Activated naive CD4-positive, alpha-beta T cell treated with anti-CD3 and anti-CD28 coated beads, Interleukin-2, amount 50 U/mL, for 72 hours (primary cell): ENCODE results near the gene NLK. TPM values are rescaled to one million over a fixed set of nuclear protein-coding genes. Genes with fewer than 3 reads are reported as not detected.
"Not testable (repeated sequence)": the region's sequence is repeated elsewhere in the genome, so short reads cannot be mapped to it uniquely, and the experiment has no call there.

Experiments
- ATAC-seq, 2 donors: fragments of 150-1000 bp; cut with Tn5 transposase; 2 replicates each; pipeline ENCODE4 v1.10.0; 2021; ENCODE audit warnings: mild to moderate bottlenecking in 2 of 2, moderate library complexity in 2 of 2
- DNase-seq, 2 donors: peaks; one replicate each; pipeline ENCODE4 v3.0.0; 2021 to 2022; ENCODE audit warnings: low spot score in 2 of 2
- H3K27ac Mint-ChIP-seq, 2 donors: one replicate each; pipeline ENCODE4 v1.8.0; 2022; ENCODE audit warnings: mild to moderate bottlenecking in 2 of 2, mixed read lengths in 2 of 2
- H3K36me3 Mint-ChIP-seq, 2 donors: one replicate each; pipeline ENCODE4 v1.8.0; 2022; ENCODE audit warnings: mixed read lengths in 2 of 2
- H3K9me3 Mint-ChIP-seq, 2 donors: one replicate each; pipeline ENCODE4 v1.8.0; 2022; ENCODE audit warnings: mixed read lengths in 2 of 2
- total RNA-seq, 2 donors: library from RNA; stranded (reverse); gene quantifications; one replicate each; pipeline ENCODE4 v1.2.3, GENCODE V29; 2022

The NLK gene
- 10 to 100 TPM in 1 of 2 donors, 1 to 10 TPM in 1; 8.3 to 10.0 TPM for total RNA-seq

GRCh38 chr17:28042657-28042720 is at the start of gene NLK:
NLK (plus strand) TSS chr17:28042677; CDS start chr17:28042874, 197 bp downstream.
- H3K27ac Mint-ChIP-seq, result peak within 1 kb of the TSS; percentile 80 to 97
- DNase-seq (no peak), ATAC-seq (no peak)
- H3K9me3 Mint-ChIP-seq, result peaks cover 0 to 4% of the 10 kb centered on the region in 2 donors
- peaks cover 6 to 12% of the 10 kb centered on the region in 2 donors for H3K36me3 Mint-ChIP-seq

- DNase-seq (no peak), ATAC-seq (no peak)
- H3K9me3 Mint-ChIP-seq, result no peaks in the 10 kb centered on the region
- no peak overlapping the region for H3K27ac Mint-ChIP-seq
- H3K36me3 Mint-ChIP-seq, result no peaks in the 10 kb centered on the region
These were observed 49.2 kb upstream of the NLK start for GRCh38 chr17:27993161-27993695.

- no peak for DNase-seq
- H3K9me3 Mint-ChIP-seq, result no peaks in the 10 kb centered on the region
- ATAC-seq, result no peak
These were observed 48.7 kb upstream of the NLK start for GRCh38 chr17:27993723-27994310.

GRCh38 chr17:27994586-27994985 is 47.9 kb upstream of the NLK start:
- DNase-seq (no peak), ATAC-seq (no peak)
- Mint-ChIP-seq H3K27ac (no peak overlapping the region), H3K36me3 (no peaks in the 10 kb centered on the region), H3K9me3 (no peaks in the 10 kb centered on the region)

More at GRCh38 chr17:27993723-27994310, 48.7 kb upstream of the NLK start:
- Mint-ChIP-seq H3K36me3 (no peaks in the 10 kb centered on the region), H3K27ac (no peak overlapping the region)

- ATAC-seq (no peak), DNase-seq (no peak)
- H3K36me3 Mint-ChIP-seq, result no peaks in the 10 kb centered on the region
- no peaks in the 10 kb centered on the region for H3K9me3 Mint-ChIP-seq
- no peak overlapping the region for H3K27ac Mint-ChIP-seq
These were observed 46.9 kb upstream of the NLK start for GRCh38 chr17:27995554-27995953.

- no peaks in the 10 kb centered on the region for H3K9me3 Mint-ChIP-seq
- H3K27ac Mint-ChIP-seq, result no peak overlapping the region
- H3K36me3 Mint-ChIP-seq, result no peaks in the 10 kb centered on the region
- ATAC-seq (no peak), DNase-seq (no peak)
These were observed 46.1 kb upstream of the NLK start for GRCh38 chr17:27996202-27997043.

- Mint-ChIP-seq H3K9me3 (no peaks in the 10 kb centered on the region), H3K36me3 (no peaks in the 10 kb centered on the region), H3K27ac (no peak overlapping the region)
- ATAC-seq (no peak), DNase-seq (no peak)
These were observed 45.5 kb upstream of the NLK start for GRCh38 chr17:27997044-27997401.

- Mint-ChIP-seq H3K27ac (no peak overlapping the region), H3K9me3 (no peaks in the 10 kb centered on the region), H3K36me3 (no peaks in the 10 kb centered on the region)
- no peak for DNase-seq
- no peak for ATAC-seq
These were observed 45.0 kb upstream of the NLK start for GRCh38 chr17:27997522-27997921.

- ATAC-seq (no peak), DNase-seq (no peak)
- H3K9me3 Mint-ChIP-seq, result no peaks in the 10 kb centered on the region
- H3K36me3 Mint-ChIP-seq, result no peaks in the 10 kb centered on the region
- no peak overlapping the region for H3K27ac Mint-ChIP-seq
These were observed 41.3 kb upstream of the NLK start for GRCh38 chr17:28001149-28001548.

GRCh38 chr17:28004344-28004743 is 38.1 kb upstream of the NLK start:
- no peak for DNase-seq
- peak; percentile 62 to 89 for ATAC-seq
- no peak overlapping the region for H3K27ac Mint-ChIP-seq
- no peaks in the 10 kb centered on the region for H3K9me3 Mint-ChIP-seq
- H3K36me3 Mint-ChIP-seq, result no peaks in the 10 kb centered on the region

GRCh38 chr17:28007925-28008324 is 34.6 kb upstream of the NLK start:
- not testable (repeated sequence) for H3K27ac Mint-ChIP-seq, H3K9me3 Mint-ChIP-seq, H3K36me3 Mint-ChIP-seq, DNase-seq, ATAC-seq

GRCh38 chr17:28008513-28008912 is 34.0 kb upstream of the NLK start:
- no peak overlapping the region for H3K27ac Mint-ChIP-seq
- no peak for DNase-seq
- no peaks in the 10 kb centered on the region for H3K36me3 Mint-ChIP-seq
- no peaks in the 10 kb centered on the region for H3K9me3 Mint-ChIP-seq
- no peak for ATAC-seq

- no peaks in the 10 kb centered on the region for H3K36me3 Mint-ChIP-seq
- H3K27ac Mint-ChIP-seq, result no peak overlapping the region
- H3K9me3 Mint-ChIP-seq, result peaks cover 0 to 4% of the 10 kb centered on the region in 2 donors
- DNase-seq (no peak), ATAC-seq (no peak)
These were observed 32.1 kb upstream of the NLK start for GRCh38 chr17:28010406-28010805.

GRCh38 chr17:28018439-28019070 is 23.9 kb upstream of the NLK start:
- ATAC-seq (no peak), DNase-seq (no peak)
- Mint-ChIP-seq H3K36me3 (no peaks in the 10 kb centered on the region), H3K27ac (no peak overlapping the region), H3K9me3 (peaks cover 0 to 4% of the 10 kb centered on the region in 2 donors)

- no peaks in the 10 kb centered on the region for H3K36me3 Mint-ChIP-seq
- no peaks in the 10 kb centered on the region for H3K9me3 Mint-ChIP-seq
- H3K27ac Mint-ChIP-seq, result no peak overlapping the region
- DNase-seq (no peak), ATAC-seq (no peak)
These were observed 22.0 kb upstream of the NLK start for GRCh38 chr17:28020515-28020914.

- Mint-ChIP-seq H3K36me3 (no peaks in the 10 kb centered on the region), H3K9me3 (no peaks in the 10 kb centered on the region), H3K27ac (no peak overlapping the region)
- no peak for DNase-seq
- ATAC-seq, result no peak
These were observed 13.4 kb upstream of the NLK start for GRCh38 chr17:28029044-28029443.

GRCh38 chr17:28030386-28030785 is 12.1 kb upstream of the NLK start:
- Mint-ChIP-seq H3K9me3 (no peaks in the 10 kb centered on the region), H3K36me3 (no peaks in the 10 kb centered on the region), H3K27ac (no peak overlapping the region)
- DNase-seq (no peak), ATAC-seq (no peak)

GRCh38 chr17:28031174-28031573 is 11.3 kb upstream of the NLK start:
- Mint-ChIP-seq H3K27ac (no peak overlapping the region), H3K9me3 (no peaks in the 10 kb centered on the region), H3K36me3 (peaks cover 0 to 3% of the 10 kb centered on the region in 2 donors)
- ATAC-seq (no peak), DNase-seq (no peak)
